AG08396 (cell line): ENCODE data around the gene PRR14.

Experiments
- DNase-seq: peaks from one replicate; pipeline ENCODE4 v3.0.0; 2012; ENCODE audit warnings: low spot score, mixed read lengths

PRR14 gene

DNA sequence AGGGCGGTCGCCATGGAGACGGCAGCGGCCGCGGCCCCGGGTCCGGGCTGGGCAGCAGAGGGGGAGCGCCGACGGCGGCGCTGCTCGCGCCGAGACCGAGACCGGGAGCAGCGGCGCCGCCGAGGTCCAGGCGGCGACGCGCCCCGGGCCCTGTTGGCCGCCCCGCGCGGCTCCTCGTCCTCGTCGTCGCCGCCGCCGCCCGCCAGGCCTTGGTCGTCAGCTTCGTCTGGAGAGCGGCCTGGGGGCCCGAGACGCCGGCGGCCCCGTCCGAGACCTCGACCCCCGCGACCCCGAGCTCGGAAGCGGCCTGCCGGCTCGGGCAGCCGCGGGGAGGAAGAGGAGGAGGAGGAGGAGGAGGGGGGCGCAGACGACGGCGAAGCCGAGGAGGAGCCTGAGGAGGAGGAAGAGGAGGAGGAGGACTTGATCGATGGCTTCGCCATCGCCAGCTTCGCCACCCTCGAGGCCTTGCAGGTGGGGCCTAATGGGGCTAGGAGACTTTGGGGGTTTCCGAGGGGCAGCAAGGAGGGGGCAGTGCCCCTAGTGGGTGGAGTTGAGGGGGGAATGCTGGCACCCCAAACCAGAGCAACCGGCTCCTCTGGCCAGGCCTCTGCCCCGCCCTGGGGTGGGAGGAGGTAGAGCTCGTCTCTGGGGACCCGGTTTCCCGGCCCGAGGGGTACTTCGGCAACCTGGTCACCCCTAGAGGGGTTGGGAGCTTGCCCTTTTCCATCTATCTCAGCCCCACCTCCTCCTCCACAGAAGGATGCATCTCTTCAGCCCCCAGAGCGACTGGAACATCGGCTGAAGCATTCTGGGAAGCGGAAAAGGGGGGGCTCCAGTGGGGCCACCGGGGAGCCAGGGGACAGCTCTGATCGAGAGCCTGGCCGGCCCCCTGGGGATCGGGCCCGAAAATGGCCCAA lies 9.0 kb downstream of the PRR14 start:
- DNase-seq = no peak

DNA sequence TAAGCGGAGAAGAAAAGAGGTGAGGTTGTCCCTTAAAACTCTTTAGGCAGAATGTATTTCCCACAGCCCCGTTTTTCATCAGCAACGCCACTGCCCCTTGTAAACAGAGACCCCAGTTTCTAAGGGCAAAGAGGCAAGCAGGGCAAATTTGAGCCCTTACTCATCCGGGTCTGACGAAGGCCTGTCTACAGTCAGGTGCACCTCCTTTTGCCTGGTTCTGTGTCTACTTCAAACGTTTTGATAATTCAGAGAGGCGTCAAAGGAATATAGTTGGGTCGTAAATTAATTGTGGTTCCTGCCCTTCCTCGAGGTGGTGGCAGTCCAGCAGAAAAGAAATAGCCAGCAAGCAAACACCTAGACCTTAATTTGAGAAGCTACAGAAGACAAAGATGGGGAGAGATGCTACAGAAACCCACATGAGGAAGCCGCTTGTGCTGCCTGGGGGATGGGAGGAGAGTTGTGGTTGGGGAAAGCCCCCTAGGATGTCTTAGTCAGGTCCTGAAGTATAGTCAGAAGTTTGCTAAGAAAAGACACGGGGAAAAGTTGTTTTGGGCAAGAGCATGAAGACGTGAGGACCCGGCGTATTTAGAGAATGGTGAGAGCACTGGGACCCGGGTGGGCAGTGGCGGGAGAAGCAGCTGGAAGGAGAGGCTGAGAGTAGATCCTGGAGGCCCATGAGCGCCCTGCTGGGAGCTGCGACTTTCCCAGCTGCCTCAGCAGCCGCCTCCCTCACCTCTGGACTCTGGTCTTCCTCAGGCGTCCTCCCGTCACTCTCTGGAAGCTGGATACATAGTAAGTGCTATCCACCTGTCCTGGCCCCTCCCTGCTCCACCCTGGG lies 9.9 kb downstream of the PRR14 start:
- DNase-seq = no peak

DNA sequence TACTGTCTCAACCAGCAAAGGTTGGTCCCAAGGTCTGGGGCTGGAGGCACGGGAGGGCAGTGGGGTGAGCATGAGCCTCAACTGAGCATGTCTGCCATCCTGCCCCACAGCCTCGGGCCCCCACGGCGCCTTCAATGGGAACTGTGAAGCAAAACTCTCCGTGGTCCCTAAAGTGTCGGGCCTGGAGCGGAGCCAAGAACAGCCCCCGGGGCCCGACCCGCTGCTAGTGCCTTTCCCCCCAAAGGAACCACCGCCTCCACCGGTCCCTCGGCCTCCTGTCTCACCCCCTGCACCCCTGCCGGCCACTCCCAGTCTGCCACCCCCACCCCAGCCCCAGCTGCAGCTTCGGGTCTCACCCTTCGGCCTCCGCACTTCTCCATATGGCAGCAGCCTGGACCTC lies 11.7 kb downstream of the PRR14 start:
- no peak for DNase-seq

DNA sequence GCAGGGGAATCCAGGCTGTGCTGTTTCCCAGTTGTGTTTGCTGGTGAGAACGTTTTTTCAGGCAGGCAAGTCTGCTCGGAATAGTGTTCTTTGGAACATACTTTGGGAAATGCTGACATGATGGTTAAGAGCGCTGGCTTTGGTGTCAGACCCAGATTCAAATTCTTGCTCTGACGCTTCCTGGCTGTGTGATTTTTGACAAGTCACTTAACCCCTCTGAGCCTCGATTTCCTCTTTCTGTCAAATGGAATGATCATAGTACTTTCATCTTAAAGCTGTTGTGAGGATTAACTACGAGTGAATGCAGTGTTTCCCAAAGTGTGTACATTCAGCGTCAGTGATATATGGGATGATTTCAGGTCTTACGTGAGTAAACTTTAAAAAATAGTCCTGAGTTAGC lies 12.3 kb downstream of the PRR14 start:
- no peak for DNase-seq

DNA sequence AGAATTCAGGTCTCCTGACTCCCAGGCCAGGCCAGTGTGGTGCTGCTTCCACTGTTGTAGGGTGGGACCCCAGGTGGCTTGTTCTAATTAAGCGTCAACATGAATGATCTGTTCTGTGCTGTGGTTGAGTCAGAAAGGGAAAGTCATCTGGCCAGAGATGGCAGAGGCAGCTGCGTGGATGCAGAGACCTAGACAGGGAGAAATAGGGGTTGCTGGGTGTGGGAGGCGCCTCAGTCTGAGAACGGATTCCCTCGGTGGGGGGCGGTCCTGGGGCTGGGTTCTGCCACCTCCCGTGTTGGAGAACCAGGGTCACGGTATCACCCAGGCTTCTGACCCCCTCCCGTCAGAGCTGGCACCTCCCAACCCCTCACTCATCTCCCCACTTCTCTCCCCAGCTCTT lies 13.1 kb downstream of the PRR14 start:
- DNase-seq = no peak

DNA sequence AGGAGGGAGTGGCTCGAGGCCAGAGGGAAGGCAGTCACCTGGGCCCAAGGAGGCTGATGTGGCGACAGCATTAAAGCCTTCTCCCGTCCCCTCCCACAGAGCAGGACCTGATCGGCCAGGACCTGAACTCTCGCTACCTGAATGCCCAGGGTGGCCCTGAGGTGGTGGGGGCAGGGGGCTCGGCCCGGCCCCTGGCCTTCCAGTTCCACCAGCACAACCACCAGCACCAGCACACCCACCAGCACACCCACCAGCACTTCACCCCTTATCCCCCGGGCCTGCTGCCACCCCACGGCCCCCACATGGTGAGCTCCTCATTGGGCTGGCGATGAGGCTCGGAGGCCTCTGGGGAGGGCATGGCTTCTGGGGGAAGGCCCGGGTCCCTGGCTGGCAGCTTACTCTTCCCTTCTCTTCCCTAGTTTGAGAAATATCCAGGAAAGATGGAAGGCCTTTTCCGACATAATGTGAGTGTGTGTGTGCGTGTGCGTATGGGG lies 13.9 kb downstream of the PRR14 start:
- no peak for DNase-seq

DNA sequence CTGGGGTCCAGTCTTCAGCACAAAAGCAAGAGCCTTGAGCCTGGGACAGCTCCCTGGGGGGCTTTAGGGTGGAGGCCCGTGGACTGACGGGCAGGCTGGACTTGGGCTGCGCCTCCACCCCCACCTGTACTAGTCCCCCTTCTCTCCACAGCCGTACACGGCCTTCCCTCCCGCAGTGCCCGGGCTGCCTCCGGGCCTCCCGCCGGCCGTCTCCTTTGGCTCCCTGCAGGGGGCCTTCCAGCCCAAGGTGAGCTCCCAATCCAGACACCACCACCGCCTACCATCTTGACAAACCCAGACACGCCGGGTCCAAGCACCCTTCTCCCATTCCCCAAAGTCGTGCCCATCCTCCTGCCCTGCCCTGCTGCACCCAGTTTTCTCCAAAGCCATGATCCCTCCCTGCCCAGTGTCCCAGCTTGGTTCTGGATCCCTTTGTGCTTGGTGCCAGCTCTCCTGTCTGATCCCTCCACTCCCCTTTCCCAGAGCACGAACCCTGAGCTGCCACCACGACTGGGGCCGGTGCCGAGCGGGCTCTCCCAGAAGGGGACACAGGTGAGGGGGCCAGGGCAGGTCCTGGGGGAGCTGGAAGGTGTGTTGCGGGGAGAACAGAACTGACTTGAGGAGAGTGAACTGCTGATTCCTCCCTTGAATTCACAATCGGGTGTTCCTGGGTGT lies 14.5 kb downstream of the PRR14 start:
- no peak for DNase-seq

DNA sequence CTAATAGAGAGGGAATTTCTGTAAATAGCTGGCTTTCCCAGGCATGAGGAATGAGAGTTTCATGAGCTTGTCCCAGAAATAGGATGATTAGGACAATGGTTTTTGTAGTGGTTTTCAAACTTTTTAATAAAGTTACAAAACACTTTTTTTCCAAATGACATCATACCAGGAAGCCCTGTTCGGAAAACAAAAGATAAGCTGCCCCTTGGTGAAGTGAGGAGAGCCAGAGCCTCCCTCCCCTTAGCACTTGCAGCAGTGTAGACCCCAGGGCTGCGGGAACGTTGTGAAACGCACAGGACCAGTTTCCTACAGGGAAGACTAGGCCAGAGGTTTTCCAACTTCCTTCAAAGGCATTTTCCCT lies 15.1 kb downstream of the PRR14 start:
- DNase-seq = no peak

DNA sequence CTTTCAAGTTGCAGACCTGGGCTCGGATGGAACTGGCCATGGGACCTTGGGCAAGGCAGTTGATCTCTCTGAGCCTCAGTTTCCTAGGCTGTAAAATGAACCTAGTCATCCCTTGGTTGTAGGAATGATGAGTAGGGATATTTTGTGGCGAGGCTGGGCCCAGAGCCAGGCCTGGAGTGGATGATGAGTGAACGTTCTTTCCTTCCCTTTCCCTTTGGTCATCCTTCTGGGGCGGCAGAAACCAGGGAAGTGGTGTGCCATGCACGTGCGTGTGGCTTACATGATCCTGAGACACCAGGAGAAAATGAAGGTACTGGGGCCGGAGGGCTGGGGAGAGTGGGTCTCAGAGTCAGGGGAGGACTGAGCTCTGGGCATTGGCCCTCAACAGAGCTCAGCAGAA lies 15.9 kb downstream of the PRR14 start:
- DNase-seq = no peak

DNA sequence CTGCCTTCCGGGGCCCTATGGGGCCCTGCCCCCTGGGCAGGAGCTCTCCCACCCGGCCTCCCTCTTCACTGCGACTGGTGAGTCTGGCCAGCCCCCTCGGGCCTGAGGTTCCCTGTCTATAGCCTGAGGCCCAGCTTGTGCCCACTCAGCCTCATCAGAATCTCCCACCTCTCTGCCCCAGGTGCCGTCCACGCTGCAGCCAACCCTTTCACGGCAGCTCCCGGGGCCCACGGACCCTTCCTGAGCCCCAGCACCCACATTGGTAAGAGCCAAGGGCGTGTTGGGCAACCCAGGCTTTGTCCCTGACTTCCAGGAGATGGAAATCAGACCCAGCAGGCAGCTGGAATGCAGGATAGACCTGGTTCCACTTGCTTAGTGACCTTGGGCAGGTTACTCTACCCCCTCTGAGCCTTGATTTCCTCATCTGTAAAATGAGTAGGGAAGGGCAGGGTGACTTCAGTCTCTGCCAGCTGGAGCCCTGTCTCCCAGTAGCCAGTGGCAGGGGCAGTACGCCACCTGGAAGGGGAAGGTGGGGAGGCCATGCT lies 16.7 kb downstream of the PRR14 start:
- DNase-seq = no peak

DNA sequence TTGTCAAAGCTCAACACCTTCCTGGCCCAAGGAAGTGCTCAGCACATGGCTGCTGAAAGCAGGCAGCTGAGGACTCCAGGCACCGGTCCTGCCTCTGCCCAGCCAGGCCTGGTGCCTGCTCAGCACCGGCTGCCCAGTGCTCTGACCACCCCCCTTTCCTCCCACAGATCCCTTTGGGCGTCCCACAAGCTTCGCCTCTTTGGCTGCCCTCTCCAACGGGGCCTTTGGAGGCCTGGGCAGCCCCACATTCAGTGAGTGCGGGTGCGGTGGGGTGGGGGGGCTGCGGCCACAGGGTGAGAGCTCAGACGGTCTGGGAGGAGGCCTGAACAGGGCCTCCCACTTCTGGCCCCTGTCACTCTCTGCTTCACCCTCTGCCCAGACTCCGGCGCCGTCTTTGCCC lies 17.6 kb downstream of the PRR14 start:
- no peak for DNase-seq

DNA sequence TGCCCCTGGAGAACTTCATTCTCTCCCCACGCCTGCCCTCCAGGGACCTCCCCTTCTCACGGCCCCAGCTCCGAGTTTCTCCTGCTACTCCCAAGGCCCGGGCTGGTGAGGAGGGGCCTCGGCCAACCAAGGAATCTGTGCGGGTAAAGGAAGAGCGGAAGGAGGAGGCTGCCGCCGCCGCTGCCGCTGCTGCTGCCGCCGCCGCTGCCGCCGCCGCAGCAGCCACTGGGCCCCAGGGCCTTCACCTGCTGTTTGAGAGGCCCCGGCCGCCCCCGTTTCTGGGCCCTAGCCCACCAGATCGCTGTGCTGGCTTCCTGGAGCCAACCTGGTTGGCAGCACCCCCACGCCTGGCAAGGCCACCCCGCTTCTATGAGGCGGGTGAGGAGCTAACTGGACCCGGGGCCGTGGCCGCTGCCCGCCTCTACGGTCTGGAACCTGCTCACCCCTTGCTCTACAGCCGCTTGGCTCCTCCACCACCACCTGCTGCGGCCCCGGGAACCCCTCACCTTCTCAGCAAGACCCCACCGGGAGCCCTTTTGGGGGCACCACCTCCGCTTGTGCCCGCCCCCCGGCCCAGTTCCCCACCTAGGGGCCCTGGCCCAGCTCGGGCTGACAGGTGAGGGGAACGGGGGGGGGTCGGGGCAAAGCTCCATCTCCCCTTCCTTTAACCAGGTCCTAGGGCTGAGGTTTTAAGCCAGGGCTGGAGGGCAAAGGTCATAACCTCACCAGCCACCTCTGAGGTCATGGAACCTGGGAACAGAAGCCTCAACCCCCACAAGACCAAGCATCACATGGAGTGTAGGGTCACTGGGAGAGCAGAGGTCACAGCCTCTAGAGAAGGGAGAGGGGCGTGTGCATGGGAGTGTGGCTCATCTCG lies 18.5 kb downstream of the PRR14 start:
- no peak for DNase-seq

DNA sequence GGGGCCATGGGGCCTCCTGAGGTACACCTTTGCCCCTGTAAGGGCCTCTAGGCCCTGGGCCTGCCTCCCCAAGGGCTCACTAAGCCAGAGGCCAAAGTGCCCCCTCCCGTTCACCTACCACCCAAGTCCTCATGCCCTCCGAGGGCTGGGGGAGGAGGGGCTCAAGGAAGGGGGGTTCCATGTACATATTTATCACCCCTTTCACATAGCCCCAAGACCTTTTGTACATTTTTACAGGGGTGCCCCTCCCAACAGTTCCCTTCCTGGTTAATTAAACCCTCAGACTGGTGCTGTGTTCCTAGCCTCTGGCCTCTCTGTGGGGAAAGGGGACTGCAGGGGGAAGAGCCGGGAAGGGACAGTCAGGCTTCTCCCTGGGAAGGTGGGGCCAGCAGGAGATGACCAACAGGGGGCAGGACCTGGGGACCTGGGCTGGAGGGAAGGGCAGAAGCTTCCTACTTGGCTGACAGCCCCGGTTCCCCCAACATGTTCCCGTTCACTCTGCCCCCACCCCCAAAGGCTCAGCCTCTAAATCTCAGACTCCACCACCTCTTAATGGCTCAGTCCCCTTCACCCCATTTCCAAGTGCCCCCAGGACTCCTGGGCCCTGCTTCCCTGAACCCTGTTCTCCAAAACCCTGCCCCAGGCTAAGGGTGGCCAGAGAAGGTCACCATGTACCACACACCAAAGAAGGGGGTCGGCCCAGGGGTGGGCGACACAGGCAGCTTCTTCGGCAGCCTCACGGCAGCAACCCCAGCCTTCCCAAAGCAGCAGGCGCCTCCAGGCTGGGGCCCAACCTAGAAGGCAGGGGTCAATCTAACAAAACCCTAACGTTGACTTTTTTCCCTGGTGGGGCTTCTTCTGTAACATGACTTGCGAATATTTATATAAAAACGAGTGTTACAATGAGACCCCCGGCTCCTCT lies 19.4 kb downstream of the PRR14 start:
- no peak for DNase-seq

DNA sequence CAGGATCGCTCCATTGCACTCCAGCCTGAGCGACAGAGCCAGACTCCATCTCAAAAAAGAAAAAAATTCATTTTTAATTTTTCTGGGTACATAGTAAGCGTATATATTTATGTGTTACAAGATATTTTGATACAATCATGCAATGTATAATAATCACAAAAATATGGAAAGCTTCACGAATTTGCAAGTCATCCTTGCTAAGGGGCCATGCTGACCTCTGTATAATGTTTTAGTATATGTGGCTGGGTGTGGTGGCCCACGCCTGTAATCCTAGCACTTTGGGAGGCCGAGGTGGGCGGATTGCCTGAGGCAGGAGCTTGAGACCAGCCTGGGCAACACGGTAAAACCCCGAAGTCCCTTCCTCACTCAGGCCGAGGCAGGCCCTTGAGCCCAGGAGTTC lies 24.4 kb downstream of the PRR14 start:
- DNase-seq = no peak

DNA sequence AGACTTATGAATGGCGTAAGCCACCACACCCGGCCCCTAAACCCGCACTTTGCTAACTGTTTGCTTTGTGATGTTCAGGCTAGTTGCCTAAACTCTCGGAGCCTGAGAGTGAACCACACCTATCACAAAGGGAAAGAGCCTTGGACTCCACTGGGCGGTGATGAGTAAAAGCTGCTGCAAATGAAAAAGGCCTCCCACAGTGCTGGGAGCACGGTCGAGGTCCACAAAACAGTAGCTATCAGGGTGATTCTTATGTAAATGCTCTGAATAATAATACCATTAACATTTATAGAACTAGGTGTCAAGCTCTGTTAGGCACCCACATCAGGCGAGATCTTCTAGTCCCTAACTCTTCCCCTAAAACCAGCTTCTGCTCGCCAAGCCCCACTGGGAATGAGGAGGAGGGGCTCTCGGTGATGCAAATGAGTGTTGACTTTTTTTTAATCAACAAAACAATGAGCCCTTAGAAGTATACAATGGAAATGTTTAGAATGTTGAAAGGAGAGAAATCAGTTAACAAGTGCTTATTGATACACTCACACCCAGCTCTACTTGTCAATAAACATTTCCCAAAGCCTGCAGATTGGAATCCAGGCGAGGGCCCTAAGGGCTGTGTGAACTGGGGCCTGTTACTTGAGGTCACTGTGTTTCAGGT lies 27.3 kb downstream of the PRR14 start:
- DNase-seq = no peak

DNA sequence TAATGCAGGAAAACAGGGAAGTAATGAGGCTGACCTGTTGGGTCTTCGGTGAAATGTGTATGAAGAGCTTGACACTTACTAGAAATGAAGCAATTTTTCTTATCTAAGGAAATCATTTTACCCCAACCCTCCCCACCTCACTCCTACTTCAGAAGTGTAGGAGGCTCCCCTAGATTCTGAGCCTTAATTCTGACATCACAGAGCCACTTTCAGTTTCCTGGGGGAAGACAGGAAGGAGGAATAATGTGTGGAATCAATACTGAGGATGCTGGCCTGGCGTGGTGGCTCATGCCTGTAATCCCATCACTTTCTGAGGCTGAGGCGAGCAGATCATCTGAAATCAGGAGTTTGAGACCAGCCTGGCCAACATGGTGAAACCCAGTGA lies 27.8 kb downstream of the PRR14 start:
- no peak for DNase-seq

DNA sequence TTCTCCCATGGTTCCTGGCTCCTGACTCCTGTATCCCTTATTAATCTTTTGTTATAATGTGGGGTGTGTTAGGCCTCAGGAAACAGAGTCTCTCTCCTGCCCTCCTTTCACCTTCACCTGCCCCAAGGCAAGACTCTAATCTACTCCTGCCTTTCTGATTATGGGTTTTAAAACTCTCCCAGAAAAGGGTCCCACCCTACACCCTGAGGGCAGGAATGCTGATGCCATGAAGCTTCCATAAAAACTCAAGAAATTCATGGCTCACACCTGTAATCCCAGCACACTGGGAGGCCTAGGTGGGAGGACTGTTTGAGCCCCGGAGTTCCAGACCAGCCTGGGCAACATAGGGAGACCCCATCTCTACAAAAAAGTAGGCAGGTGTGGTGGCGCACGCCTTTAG lies 29.6 kb downstream of the PRR14 start:
- DNase-seq = no peak

DNA sequence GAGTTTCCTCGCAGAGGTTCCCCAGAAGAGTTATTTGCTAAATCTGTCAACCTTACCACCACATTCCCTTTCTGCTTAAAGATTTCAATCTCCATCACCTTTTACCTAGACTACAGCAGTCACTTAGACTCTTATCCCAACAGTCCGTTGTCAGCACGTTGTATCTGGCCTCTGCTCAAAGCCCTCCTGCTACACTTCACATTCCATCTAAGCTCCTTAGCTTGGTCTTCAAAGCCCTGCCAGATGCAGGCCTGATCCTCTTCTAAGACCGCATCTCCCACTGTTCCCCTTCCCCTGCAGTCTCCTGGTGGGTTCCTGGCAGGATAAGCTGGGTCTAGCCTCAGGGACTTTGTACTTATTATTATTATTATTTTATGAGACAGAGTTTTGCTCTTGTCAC lies 37.9 kb downstream of the PRR14 start:
- DNase-seq = no peak

DNA sequence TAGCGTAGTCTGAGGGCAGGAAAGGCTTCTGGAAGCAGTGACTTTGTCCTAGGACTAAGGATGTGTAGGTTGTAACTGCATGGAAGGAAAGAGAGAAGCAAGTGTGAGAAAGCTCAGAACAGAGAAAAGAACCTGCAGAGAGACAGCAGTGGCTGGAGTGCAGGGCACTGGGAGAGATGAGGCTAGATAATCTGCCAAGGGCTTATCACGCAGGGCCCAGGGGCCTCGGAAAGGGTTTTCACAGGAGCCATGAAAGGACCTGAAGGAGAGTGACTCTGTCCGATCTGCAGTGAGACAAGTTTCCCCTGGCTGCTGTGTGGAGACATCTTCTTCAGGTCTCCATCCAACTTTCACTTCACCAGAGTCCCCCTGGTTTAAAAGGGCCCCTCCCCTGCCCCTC lies 41.1 kb downstream of the PRR14 start:
- no peak for DNase-seq
